OCI-LY1 (cell line): Measurements from ENCODE around the gene TPM3.

Source experiments
- H2AFZ ChIP-seq: fragments of 200-600 bp; sonication (generic), shearing (Covaris generic); 2 replicates; pipeline ENCODE4 v1.6.0; 2014; ENCODE audit warnings: antibody characterized with exemption, mild to moderate bottlenecking, low read length
- H3F3A ChIP-seq: fragments of 200-600 bp; sonication (generic), shearing (Covaris generic); 2 replicates; pipeline ENCODE4 v1.6.0; 2014; ENCODE audit warnings: mild to moderate bottlenecking, antibody characterized with exemption, low read length, moderate library complexity; ENCODE audit not compliant: insufficient read depth
- H3K27ac ChIP-seq: fragments of 200-600 bp; sonication (generic); 2 replicates; pipeline ENCODE4 v1.5.1; 2014; ENCODE audit warnings: low read length, mixed run types, mild to moderate bottlenecking, low read depth; ENCODE audit not compliant: poor library complexity, severe bottlenecking
- H3K27me3 ChIP-seq: fragments of 200-600 bp; sonication (generic); 2 replicates; pipeline ENCODE4 v1.6.0; 2014; ENCODE audit warnings: antibody characterized with exemption, mild to moderate bottlenecking, low read length, moderate library complexity; ENCODE audit not compliant: insufficient read depth
- H3K36me3 ChIP-seq: fragments of 200-600 bp; sonication (generic); 2 replicates; pipeline ENCODE4 v1.6.1; 2014; ENCODE audit warnings: mild to moderate bottlenecking, antibody characterized with exemption, low read length, moderate library complexity, mixed read lengths; ENCODE audit not compliant: insufficient read depth
- H3K4me1 ChIP-seq: fragments of 200-600 bp; sonication (generic); 2 replicates; pipeline ENCODE4 v1.5.1; 2014; ENCODE audit warnings: mild to moderate bottlenecking, low read length, moderate library complexity; ENCODE audit not compliant: insufficient read depth, severe bottlenecking
- H3K4me2 ChIP-seq: fragments of 200-600 bp; sonication (generic), shearing (Covaris generic); 2 replicates; pipeline ENCODE4 v1.6.1; 2014; ENCODE audit warnings: low read length
- H3K4me3 ChIP-seq: fragments of 200-600 bp; sonication (generic); 2 replicates; pipeline ENCODE4 v1.5.1; 2014; ENCODE audit warnings: low read length, low read depth, mild to moderate bottlenecking, mixed read lengths; ENCODE audit not compliant: poor library complexity, severe bottlenecking
- H3K79me2 ChIP-seq: fragments of 200-600 bp; shearing (Covaris generic); 2 replicates; pipeline ENCODE4 v1.6.1; 2016; ENCODE audit warnings: mixed run types, low read length, mixed read lengths; ENCODE audit not compliant: insufficient read depth
- H3K9ac ChIP-seq: fragments of 200-600 bp; sonication (generic), shearing (Covaris generic); 2 replicates; pipeline ENCODE4 v1.6.1; 2014; ENCODE audit warnings: mild to moderate bottlenecking, low read length, mixed read lengths
- H3K9me2 ChIP-seq: fragments of 200-600 bp; sonication (generic), shearing (Covaris generic); 2 replicates; pipeline ENCODE4 v1.6.1; 2014; ENCODE audit warnings: low read depth, mild to moderate bottlenecking, low read length, mixed read lengths
- H3K9me3 ChIP-seq: fragments of 200-600 bp; shearing (Covaris generic); 2 replicates; pipeline ENCODE4 v1.6.1; 2014; ENCODE audit warnings: low read length, mixed read lengths
- H4K20me1 ChIP-seq: fragments of 200-600 bp; sonication (generic), shearing (Covaris generic); 2 replicates; pipeline ENCODE4 v1.6.0; 2016; ENCODE audit warnings: mild to moderate bottlenecking, low read length; ENCODE audit not compliant: insufficient read depth
- EZH2 ChIP-seq: fragments of 200-600 bp; sonication (generic), shearing (Covaris generic); IDR thresholded peaks from 2 replicates; pipeline ENCODE4 v1.8.0; 2017; ENCODE audit warnings: borderline replicate concordance, mixed run types, mild to moderate bottlenecking, antibody characterized with exemption, low read length, moderate library complexity, mixed read lengths
- TF ChIP-seq, protein P1 (sequence below): fragments of 200-600 bp; sonication (generic), shearing (Covaris generic); IDR thresholded peaks from 2 replicates; pipeline ENCODE4 v1.5.1; 2017; ENCODE audit warnings: mild to moderate bottlenecking, antibody characterized with exemption, low read length, moderate library complexity, mixed read lengths

TPM3 gene

DNA sequence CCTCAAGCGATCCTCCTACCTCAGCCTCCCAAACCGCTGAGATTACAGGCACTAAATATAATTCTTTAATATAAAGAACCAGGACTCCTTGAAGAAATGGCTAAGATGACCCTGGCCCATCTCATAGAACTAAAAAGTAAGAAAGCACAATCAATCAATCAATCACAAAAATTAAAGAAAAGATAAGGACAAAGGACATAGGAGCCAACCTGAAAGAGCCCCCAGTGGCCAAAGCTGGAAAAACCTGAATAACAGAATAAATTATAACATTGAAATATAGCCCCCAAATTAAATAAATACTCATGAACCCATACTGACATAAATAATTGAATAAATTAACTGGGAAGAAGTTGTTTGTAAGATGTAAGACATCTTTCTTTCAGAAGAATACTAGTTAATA is 45.9 kb downstream of the TPM3 start:
- no peak overlapping the region for H2AFZ ChIP-seq
- no peaks in the 10 kb centered on the region for H3K79me2 ChIP-seq
- H3K9ac ChIP-seq: no peak overlapping the region
- no peaks in the 10 kb centered on the region for H3K36me3 ChIP-seq
- no peaks in the 10 kb centered on the region for H3K4me1 ChIP-seq
- H3F3A ChIP-seq: no peaks in the 10 kb centered on the region
- no peak overlapping the region for H3K4me2 ChIP-seq
- H3K27ac ChIP-seq: no peak overlapping the region
- H3K9me2 ChIP-seq: no peaks in the 10 kb centered on the region
- H3K27me3 ChIP-seq: no peaks in the 10 kb centered on the region
- TF ChIP-seq, protein P1, sequence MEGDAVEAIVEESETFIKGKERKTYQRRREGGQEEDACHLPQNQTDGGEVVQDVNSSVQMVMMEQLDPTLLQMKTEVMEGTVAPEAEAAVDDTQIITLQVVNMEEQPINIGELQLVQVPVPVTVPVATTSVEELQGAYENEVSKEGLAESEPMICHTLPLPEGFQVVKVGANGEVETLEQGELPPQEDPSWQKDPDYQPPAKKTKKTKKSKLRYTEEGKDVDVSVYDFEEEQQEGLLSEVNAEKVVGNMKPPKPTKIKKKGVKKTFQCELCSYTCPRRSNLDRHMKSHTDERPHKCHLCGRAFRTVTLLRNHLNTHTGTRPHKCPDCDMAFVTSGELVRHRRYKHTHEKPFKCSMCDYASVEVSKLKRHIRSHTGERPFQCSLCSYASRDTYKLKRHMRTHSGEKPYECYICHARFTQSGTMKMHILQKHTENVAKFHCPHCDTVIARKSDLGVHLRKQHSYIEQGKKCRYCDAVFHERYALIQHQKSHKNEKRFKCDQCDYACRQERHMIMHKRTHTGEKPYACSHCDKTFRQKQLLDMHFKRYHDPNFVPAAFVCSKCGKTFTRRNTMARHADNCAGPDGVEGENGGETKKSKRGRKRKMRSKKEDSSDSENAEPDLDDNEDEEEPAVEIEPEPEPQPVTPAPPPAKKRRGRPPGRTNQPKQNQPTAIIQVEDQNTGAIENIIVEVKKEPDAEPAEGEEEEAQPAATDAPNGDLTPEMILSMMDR: peak; percentile 47
- TF ChIP-seq EZH2: no peak
- no peaks in the 10 kb centered on the region for H3K9me3 ChIP-seq
- no peak overlapping the region for H3K4me3 ChIP-seq
- H4K20me1 ChIP-seq: no peaks in the 10 kb centered on the region

GRCh38 chr1:154142358-154142757 is 49.5 kb downstream of the TPM3 start:
- H3K9ac ChIP-seq: no peak overlapping the region
- H3K36me3 ChIP-seq: no peaks in the 10 kb centered on the region
- no peak overlapping the region for H2AFZ ChIP-seq
- no peak overlapping the region for H3K4me2 ChIP-seq
- H3K9me3 ChIP-seq: no peaks in the 10 kb centered on the region
- H3K4me1 ChIP-seq: no peaks in the 10 kb centered on the region
- no peaks in the 10 kb centered on the region for H3F3A ChIP-seq
- TF ChIP-seq EZH2: no peak
- TF ChIP-seq, protein P1: no peak
- H3K27ac ChIP-seq: no peak overlapping the region
- no peaks in the 10 kb centered on the region for H3K27me3 ChIP-seq
- no peak overlapping the region for H3K4me3 ChIP-seq
- no peaks in the 10 kb centered on the region for H3K79me2 ChIP-seq
- H3K9me2 ChIP-seq: no peaks in the 10 kb centered on the region
- H4K20me1 ChIP-seq: no peaks in the 10 kb centered on the region

DNA sequence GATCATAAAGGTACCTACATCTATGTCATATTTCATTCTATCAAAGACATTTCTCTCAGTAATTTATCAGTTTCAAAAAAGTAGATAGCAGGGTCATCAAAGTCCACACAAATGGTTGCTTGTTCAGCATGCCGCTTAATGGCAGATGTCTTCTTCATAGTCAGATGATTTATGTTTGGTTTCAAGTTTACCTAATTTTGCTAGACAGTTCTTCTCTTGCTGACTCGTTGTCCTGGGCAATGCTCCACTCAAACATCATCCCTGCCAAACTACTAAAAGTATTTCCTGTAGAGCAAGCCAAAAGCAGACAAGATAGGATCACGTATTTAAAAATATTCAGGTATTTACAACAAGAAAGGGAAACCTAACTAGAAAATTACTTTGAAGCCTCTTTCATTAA is 50.7 kb downstream of the TPM3 start:
- Histone ChIP-seq H3K27ac (no peak overlapping the region), H3K27me3 (no peaks in the 10 kb centered on the region), H3K4me2 (no peak overlapping the region), H3K79me2 (no peaks in the 10 kb centered on the region), H3K4me1 (no peaks in the 10 kb centered on the region), H3K9ac (no peak overlapping the region), H3K36me3 (no peaks in the 10 kb centered on the region), H3K9me2 (no peaks in the 10 kb centered on the region), H4K20me1 (no peaks in the 10 kb centered on the region), H3F3A (no peaks in the 10 kb centered on the region), H3K4me3 (no peak overlapping the region), H3K9me3 (no peaks in the 10 kb centered on the region), H2AFZ (no peak overlapping the region)
- TF ChIP-seq, protein P1: no peak
- TF ChIP-seq EZH2: no peak
